Neural progenitor cell (in vitro differentiated cells): ENCODE data around the gene KRT6B. TPM values are rescaled to one million over a fixed set of nuclear protein-coding genes. Genes with fewer than 3 reads are reported as not detected.

ENCODE experiments used
- DNase-seq: peaks from one replicate; pipeline ENCODE4 v3.0.0-alpha.2; 2016; ENCODE audit warnings: low spot score
- H2AFZ ChIP-seq: fragments of 200-600 bp; sonication (generic); replicated peaks from 2 replicates; pipeline ENCODE4 v1.6.1; 2016; ENCODE audit warnings: antibody characterized with exemption
- H3F3A ChIP-seq: fragments of 200-600 bp; sonication (generic); 2 replicates; pipeline ENCODE4 v1.6.1; 2016; ENCODE audit warnings: antibody characterized with exemption, low read depth
- H3K27ac ChIP-seq: fragments of 200-600 bp; sonication (generic); 2 replicates; pipeline ENCODE4 v1.5.1; 2016; ENCODE audit warnings: mild to moderate bottlenecking
- H3K27me3 ChIP-seq: fragments of 200-600 bp; sonication (generic); 2 replicates; pipeline ENCODE4 v1.6.1; 2016; ENCODE audit warnings: mild to moderate bottlenecking, moderate library complexity
- H3K36me3 ChIP-seq: fragments of 200-600 bp; sonication (generic); 2 replicates; pipeline ENCODE4 v1.5.1; 2016
- H3K4me1 ChIP-seq: fragments of 200-600 bp; sonication (generic); 2 replicates; pipeline ENCODE4 v1.6.1; 2016; ENCODE audit warnings: mixed run types
- H3K4me2 ChIP-seq: fragments of 200-600 bp; sonication (generic); 2 replicates; pipeline ENCODE4 v1.6.1; 2016
- H3K4me3 ChIP-seq: fragments of 200-600 bp; sonication (generic); 2 replicates; pipeline ENCODE4 v1.5.1; 2016
- H3K79me2 ChIP-seq: fragments of 200-600 bp; sonication (generic); 2 replicates; pipeline ENCODE4 v1.6.1; 2016; ENCODE audit warnings: low read depth
- H3K9ac ChIP-seq: fragments of 200-600 bp; sonication (generic); 2 replicates; pipeline ENCODE4 v1.6.1; 2016
- H3K9me3 ChIP-seq: fragments of 200-600 bp; sonication (generic); 2 replicates; pipeline ENCODE4 v1.5.1; 2016; ENCODE audit warnings: low read depth
- H4K20me1 ChIP-seq: fragments of 200-600 bp; sonication (generic); 2 replicates; pipeline ENCODE4 v1.6.1; 2016; ENCODE audit warnings: low read depth
- H3K27ac Mint-ChIP-seq: 3 replicates; pipeline ENCODE4 v1.8.0; 2021; ENCODE audit warnings: mixed read lengths
- H3K27me3 Mint-ChIP-seq: 2 replicates; pipeline ENCODE4 v1.8.0; 2022; ENCODE audit warnings: low read depth, mild to moderate bottlenecking, inconsistent platforms, moderate library complexity, mixed read lengths; ENCODE audit not compliant: insufficient read depth
- H3K36me3 Mint-ChIP-seq: 3 replicates; pipeline ENCODE4 v1.8.0; 2021; ENCODE audit warnings: mixed read lengths
- H3K4me1 Mint-ChIP-seq: 3 replicates; pipeline ENCODE4 v1.8.0; 2021; ENCODE audit warnings: mixed read lengths
- H3K4me3 Mint-ChIP-seq: 3 replicates; pipeline ENCODE4 v1.8.0; 2021; ENCODE audit warnings: mild to moderate bottlenecking, moderate library complexity, mixed read lengths
- H3K9me3 Mint-ChIP-seq: 3 replicates; pipeline ENCODE4 v1.8.0; 2020; ENCODE audit warnings: mixed read lengths
- EZH2 ChIP-seq: fragments of 200-600 bp; sonication (generic); IDR thresholded peaks from 2 replicates; pipeline ENCODE4 v1.6.1; 2017; ENCODE audit warnings: antibody characterized with exemption, mild to moderate bottlenecking, moderate library complexity
- EZH2phosphoT487 ChIP-seq: fragments of 200-600 bp; sonication (generic); IDR thresholded peaks from 2 replicates; pipeline ENCODE4 v1.6.1; 2017; ENCODE audit warnings: antibody characterized with exemption
- total RNA-seq: library from RNA; depleted of rRNA; stranded (reverse); fragments of >200 nt; gene quantifications from 2 replicates; pipeline ENCODE4 v1.2.3, GENCODE V29; 2015; ENCODE audit warnings: low replicate concordance
- TF ChIP-seq, protein P1 (sequence below): fragments of 200-600 bp; sonication (generic); IDR thresholded peaks from 2 replicates; pipeline ENCODE4 v1.5.1; 2017; ENCODE audit warnings: antibody characterized with exemption, mild to moderate bottlenecking

The KRT6B gene
- total RNA-seq, 1 donor from 2014 or later = not detected

DNA sequence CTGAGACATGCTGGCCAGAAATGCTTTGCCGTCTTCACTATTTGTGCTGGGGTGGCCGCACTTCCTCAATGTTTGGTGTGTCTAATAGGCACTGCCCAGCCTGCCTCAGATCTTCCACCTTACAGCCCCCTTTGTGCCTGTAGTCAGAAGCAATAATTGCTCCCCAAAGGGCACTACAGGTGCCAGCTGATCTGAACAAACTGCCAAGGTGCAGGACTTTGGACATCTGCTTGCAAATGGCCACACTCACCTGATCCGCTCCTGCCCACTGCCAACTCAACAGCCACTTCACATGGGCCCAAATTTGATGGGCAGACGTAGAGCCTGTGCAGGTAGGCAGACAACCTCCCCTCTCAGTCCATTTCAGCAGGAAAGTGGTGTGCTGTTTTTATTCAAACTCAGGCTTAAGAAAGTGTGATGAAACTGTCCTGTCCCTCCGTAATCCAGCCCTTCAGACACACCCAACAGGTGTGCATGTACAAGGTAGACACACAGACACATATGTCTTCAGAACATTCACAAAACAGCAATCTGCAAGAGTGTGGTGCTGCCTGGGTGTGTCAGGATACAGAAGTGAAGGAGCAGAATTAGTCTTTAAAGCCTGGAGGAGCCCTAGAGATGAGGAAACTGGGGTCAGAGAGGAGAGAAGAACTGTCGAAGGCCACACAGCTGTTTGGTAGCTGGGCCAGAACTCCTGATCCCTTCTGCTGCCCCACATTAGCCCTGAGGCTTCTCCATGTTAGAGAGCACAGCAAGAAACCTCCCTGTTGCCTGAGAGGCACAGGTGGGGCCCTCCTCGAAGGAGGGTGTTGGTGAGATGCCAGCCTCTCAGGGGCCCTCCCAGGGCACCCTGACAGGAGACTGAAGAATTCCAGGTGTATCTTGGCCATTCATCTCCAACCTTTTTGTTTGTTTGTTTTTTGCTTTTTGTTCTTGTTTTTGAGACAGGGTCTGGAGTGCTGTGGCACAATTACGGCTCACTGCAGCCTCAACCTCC is 13.3 kb downstream of the KRT6B start:
- Histone ChIP-seq H3K4me3 (no peak overlapping the region), H3K27me3 (no peaks in the 10 kb centered on the region), H3K9me3 (no peaks in the 10 kb centered on the region), H3K27ac (no peak overlapping the region), H3F3A (peaks cover 7% of the 10 kb centered on the region), H3K4me1 (peaks cover 25% of the 10 kb centered on the region), H2AFZ (no peak overlapping the region), H3K79me2 (no peaks in the 10 kb centered on the region), H3K36me3 (no peaks in the 10 kb centered on the region), H3K4me2 (no peak overlapping the region), H3K9ac (no peak overlapping the region), H4K20me1 (no peaks in the 10 kb centered on the region)
- peaks cover 41% of the 10 kb centered on the region for H3K4me1 Mint-ChIP-seq
- TF ChIP-seq EZH2 = no peak
- H3K4me3 Mint-ChIP-seq = no peak overlapping the region
- peaks cover 8% of the 10 kb centered on the region for H3K27me3 Mint-ChIP-seq
- DNase-seq = no peak
- no peaks in the 10 kb centered on the region for H3K36me3 Mint-ChIP-seq
- no peak overlapping the region for H3K27ac Mint-ChIP-seq
- H3K9me3 Mint-ChIP-seq = no peaks in the 10 kb centered on the region

DNA sequence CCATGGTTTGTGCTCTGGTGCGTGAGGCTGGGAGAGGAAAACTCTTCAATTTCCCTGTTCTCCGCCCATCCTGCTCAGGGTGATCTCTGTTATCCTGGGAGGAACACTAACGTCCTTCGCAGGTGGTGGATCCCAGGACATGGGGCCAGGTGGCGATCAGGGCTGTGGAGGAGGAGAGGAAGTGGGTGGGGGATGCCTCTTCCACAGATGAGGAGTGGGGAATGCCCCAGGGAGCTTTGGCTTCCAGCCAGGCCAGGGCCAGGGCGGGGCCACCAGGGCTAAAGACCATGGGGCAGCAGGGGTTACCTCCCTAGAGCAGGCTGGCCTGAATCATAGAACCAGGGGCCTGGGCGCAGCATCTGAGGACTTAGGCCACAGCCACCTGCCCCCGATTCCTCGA is 14.4 kb downstream of the KRT6B start:
- no peaks in the 10 kb centered on the region for H3K79me2 ChIP-seq
- H3K4me3 ChIP-seq = no peak overlapping the region
- no peaks in the 10 kb centered on the region for H3K36me3 ChIP-seq
- peaks cover 7% of the 10 kb centered on the region for H3F3A ChIP-seq
- no peak for DNase-seq
- no peak overlapping the region for H3K9ac ChIP-seq
- H4K20me1 ChIP-seq = no peaks in the 10 kb centered on the region
- Mint-ChIP-seq H3K4me3 (no peak overlapping the region), H3K4me1 (peaks cover 35% of the 10 kb centered on the region), H3K27me3 (peaks cover 8% of the 10 kb centered on the region), H3K27ac (peak overlapping the region; percentile 27), H3K9me3 (no peaks in the 10 kb centered on the region), H3K36me3 (no peaks in the 10 kb centered on the region)
- no peak overlapping the region for H3K27ac ChIP-seq
- no peaks in the 10 kb centered on the region for H3K27me3 ChIP-seq
- H3K4me1 ChIP-seq = peaks cover 19% of the 10 kb centered on the region
- no peaks in the 10 kb centered on the region for H3K9me3 ChIP-seq
- no peak overlapping the region for H2AFZ ChIP-seq
- TF ChIP-seq EZH2 (no peak), EZH2phosphoT487 (no peak)
- TF ChIP-seq, protein P1, sequence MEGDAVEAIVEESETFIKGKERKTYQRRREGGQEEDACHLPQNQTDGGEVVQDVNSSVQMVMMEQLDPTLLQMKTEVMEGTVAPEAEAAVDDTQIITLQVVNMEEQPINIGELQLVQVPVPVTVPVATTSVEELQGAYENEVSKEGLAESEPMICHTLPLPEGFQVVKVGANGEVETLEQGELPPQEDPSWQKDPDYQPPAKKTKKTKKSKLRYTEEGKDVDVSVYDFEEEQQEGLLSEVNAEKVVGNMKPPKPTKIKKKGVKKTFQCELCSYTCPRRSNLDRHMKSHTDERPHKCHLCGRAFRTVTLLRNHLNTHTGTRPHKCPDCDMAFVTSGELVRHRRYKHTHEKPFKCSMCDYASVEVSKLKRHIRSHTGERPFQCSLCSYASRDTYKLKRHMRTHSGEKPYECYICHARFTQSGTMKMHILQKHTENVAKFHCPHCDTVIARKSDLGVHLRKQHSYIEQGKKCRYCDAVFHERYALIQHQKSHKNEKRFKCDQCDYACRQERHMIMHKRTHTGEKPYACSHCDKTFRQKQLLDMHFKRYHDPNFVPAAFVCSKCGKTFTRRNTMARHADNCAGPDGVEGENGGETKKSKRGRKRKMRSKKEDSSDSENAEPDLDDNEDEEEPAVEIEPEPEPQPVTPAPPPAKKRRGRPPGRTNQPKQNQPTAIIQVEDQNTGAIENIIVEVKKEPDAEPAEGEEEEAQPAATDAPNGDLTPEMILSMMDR = no peak
- H3K4me2 ChIP-seq = no peak overlapping the region

DNA sequence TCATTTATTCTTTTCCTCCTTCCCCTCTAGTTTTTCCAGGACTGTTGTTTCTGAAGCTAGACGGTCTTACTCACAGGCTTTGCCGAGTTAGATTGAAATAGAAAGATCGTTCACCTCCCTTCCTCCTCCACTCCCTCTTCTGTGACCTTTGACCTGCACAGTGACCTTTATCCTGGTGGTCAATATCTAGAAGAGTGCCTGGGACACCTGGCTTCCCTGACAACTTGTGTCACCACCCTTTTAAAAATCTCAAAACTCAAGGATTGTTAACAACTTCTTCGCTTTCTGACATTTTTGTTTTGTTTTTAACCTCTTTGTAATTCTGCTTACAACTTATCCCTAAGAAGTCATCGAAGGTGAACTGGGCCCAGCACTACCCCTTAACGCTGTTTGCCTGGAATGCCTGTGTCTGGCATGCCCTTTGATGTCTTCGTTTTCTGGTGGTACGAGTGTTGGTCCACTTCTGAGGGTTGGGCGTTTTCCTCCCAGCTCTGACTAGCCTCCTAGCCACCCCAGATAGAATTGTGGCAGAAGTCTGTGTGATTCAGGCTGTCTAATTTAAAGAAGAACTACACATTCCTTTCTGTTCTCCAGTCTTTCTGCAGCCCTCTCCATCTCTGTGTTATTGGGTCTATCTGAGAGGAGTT is 15.0 kb downstream of the KRT6B start:
- peak overlapping the region; percentile 19 for H3K4me2 ChIP-seq
- H3F3A ChIP-seq = peaks cover 7% of the 10 kb centered on the region
- H3K4me3 ChIP-seq = no peak overlapping the region
- peaks cover 8% of the 10 kb centered on the region for H3K27me3 Mint-ChIP-seq
- peak overlapping the region; percentile 30 for H3K27ac Mint-ChIP-seq
- H3K36me3 ChIP-seq = no peaks in the 10 kb centered on the region
- H3K79me2 ChIP-seq = no peaks in the 10 kb centered on the region
- H3K4me1 Mint-ChIP-seq = peaks cover 29% of the 10 kb centered on the region
- H3K27me3 ChIP-seq = no peaks in the 10 kb centered on the region
- H3K4me1 ChIP-seq = peaks cover 13% of the 10 kb centered on the region
- H2AFZ ChIP-seq = no peak overlapping the region
- H4K20me1 ChIP-seq = no peaks in the 10 kb centered on the region
- no peak overlapping the region for H3K27ac ChIP-seq
- no peaks in the 10 kb centered on the region for H3K9me3 ChIP-seq
- no peak overlapping the region for H3K4me3 Mint-ChIP-seq
- H3K36me3 Mint-ChIP-seq = no peaks in the 10 kb centered on the region
- no peak for DNase-seq
- no peak overlapping the region for H3K9ac ChIP-seq
- H3K9me3 Mint-ChIP-seq = no peaks in the 10 kb centered on the region
- TF ChIP-seq EZH2 (no peak), EZH2phosphoT487 (no peak)
- TF ChIP-seq, protein P1 = no peak
